ENCODE measurements around the gene ZNF335.
A peak's percentile ranks its signal among the peaks of the same experiment; 100 is the strongest.

The ZNF335 gene

DNA sequence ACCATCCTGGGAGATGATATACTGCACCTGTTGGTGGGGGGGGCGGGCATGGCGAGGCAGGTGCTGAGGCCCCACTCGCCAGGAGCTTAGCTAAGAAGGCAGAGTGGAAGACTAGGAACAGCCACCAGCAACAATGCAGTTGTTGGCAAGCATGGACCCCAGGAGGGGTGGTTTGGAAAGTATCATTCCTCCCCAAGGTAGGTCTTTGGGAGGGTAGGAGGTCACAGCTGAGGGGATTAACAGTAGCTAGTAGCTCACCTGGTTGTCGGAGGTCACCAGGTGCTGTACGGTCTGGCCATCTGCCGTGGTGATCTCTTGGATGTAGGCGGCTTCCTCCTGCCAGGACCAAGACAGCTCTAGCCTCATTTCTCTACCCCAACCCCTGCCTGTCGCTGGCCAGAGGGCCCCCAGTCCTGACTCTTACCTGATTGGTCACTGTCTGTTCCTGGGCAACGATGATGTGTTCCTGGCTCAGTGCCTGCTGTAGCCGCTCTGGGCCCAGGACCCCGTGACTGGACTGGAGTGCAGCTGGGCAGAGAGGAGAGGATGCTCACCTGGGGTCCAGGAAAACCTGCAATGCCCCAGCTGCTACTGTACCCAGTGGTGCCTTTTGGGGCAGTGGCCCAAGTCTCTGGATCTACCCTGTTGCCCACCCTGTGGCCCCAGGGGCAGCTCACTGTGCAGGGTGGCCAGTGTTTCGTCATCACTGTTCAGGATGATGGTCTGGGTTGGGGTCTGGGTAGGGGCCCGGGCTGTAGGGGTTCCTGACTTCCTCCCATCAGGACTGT lies 22.3 kb downstream of the ZNF335 start:
- no peak for DNase-seq

DNA sequence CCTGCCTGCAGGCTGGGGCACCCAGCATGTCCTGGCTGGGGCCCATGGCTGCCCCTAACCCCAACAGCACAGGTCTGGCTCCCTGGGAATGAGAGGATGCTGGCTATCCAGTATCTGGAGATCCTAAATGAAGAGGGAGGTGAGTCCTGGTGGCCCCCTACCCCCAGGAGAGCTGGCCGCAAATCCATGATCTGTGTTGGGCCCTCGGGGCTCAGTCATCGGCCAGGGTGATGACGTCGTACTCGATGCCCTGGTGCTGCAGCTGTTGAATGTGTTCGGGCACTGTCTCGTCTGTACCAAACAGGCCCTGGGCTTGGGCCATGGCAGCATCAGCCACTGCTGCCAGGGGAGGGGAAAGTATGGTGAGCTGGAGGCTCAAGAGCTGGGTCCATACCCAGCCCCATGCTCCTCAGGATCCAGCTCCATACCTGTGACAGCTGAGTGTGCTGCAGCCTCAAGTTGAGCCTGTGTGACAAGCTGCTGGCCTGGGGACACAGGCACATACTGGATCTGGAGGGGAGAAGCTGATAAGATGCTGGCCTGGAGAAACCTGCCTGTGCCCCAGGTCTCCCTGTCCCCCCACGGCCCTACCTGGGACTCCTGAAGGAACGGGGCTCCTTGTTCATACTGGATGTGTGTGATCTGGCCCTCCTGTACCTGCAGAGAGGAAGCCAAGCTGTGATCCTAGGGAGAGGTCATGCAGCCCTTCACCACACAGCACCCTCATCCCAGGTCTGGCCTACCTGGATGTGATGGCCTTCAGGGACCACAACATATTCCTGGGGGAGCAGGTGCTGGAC lies 23.1 kb downstream of the ZNF335 start:
- DNase-seq: no peak

DNA sequence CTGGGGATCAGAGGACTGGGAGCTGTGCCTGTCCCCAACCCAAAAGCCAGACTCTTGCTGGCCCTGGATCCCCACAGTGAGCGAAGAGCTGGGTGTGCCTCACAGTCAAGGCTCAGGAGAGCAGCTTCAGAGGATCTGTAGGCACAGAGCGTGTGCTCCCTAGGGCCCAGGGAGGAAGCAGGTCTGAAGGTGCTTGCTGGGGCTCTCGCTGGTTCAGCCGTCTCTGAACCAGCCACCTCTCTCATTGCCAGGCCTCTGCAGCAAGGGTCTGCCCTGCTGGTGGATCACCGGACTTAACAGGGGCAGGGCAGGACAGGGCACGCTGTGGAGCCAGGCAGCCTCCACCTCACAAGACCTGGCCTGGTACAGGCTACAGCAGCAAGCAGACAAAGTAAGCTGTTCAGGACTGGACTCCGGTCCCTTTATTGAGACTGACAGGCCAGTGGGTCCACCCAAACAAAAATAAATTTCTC lies 23.7 kb downstream of the ZNF335 start:
- DNase-seq: no peak

GRCh38 chr20:45947110-45947866 lies 24.7 kb downstream of the ZNF335 start:
- DNase-seq: no peak

DNA sequence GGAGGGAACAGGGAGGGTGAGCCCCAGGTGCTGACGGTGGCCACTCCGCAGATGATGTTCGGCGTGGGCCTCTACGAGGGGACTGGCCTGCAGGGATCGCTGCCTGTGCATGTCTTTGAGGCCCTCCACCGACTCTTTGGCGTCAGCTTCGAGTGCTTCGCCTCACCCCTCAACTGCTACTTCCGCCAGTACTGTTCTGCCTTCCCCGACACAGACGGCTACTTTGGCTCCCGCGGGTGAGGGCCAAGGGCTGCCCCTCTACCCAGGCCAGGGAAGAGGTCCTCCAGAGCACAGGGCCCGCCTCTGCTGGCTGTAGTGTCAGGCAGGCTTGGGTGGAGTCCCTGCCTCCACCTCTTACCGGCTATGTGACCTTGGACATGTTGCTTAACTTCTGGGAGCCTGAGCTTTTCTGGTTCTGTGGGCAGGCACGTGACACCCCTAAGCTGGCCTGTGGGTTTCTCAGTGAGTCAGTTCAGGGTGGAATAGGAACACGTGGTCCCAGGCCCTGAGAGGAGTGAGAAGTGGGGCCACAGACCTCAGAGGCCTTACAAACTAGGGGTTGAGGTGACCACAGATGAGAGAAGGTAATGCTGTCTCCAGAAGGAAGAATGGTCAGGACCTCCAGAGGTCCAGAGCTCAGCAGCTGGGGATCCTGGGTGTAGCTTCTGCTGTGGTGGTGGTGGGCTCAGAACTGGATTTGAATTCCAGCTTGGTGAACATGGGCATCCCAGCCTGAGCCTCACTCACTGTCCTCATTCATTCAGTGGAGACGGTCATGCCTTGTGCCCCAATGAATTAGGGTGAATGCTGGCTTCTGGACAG lies 25.6 kb downstream of the ZNF335 start:
- DNase-seq: no peak

GRCh38 chr20:45945678-45946148 lies 26.3 kb downstream of the ZNF335 start:
- no peak for DNase-seq

GRCh38 chr20:45944965-45945677 lies 26.9 kb downstream of the ZNF335 start:
- DNase-seq: no peak

- DNase-seq: no peak
Measured at GRCh38 chr20:45944151-45944964, 27.6 kb downstream of the ZNF335 start.

DNA sequence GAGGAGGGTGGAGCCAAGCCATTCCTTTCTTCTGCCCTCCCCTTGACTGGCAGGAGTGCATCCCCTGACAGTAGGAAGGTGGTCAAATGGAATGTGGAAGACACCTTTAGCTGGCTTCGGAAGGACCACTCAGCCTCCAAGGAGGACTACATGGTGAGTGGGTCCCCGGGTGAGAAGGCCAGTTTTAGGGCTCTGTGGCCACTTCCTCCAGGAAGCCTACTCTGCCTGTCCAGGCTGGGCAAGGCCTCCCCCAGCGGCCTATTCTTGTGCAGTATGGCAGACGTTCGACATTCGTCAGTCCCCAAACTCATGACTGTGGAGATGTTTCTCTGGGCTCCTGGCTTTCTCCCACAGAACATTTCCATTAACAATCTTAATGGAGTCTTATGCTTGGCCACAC lies 28.4 kb downstream of the ZNF335 start:
- DNase-seq: no peak

DNA sequence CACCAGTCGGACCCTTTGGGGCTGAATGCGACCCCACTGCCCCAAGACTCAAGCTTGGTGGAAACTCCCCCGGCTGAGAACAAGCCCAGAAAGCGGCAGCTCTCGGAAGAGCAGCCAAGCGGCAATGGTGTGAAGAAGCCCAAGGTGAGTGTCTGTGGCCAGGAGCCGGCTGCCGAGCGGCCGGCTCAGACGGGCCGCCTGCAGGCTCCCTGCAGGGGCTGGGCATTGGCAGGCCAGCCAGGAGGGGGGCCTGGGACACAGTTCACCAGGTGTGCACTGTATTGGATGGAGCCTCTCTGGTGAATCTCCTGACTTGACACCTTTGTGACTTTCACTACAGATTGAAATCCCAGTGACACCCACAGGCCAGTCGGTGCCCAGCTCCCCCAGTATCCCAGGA lies 31.5 kb downstream of the ZNF335 start:
- DNase-seq: no peak

GRCh38 chr20:45940053-45940452 lies 31.9 kb downstream of the ZNF335 start:
- DNase-seq: no peak

- DNase-seq: no peak
Measured at GRCh38 chr20:45938727-45939438, 33.1 kb downstream of the ZNF335 start.

DNA sequence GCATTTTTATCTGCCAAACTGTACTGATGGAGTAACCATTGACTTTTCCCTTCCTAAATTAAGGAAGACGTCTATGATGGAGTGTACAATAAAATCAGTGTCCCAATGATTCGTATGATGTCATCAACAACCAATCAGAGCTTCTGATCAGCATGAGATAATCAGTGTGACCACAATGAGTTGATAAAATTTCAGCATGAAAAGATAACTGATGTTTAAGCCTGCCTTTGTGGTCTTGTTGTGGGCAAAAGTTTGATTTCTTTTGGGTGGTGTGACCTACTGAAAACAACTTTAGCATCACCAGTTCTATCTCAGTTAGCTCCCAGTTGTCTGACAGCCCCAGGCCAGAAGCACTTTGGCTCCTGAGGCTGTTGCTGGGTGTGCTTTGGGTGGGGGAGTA lies 34.2 kb downstream of the ZNF335 start:
- DNase-seq: no peak

- no peak for DNase-seq
Measured at GRCh38 chr20:45935416-45936046, 36.5 kb downstream of the ZNF335 start.

DNA sequence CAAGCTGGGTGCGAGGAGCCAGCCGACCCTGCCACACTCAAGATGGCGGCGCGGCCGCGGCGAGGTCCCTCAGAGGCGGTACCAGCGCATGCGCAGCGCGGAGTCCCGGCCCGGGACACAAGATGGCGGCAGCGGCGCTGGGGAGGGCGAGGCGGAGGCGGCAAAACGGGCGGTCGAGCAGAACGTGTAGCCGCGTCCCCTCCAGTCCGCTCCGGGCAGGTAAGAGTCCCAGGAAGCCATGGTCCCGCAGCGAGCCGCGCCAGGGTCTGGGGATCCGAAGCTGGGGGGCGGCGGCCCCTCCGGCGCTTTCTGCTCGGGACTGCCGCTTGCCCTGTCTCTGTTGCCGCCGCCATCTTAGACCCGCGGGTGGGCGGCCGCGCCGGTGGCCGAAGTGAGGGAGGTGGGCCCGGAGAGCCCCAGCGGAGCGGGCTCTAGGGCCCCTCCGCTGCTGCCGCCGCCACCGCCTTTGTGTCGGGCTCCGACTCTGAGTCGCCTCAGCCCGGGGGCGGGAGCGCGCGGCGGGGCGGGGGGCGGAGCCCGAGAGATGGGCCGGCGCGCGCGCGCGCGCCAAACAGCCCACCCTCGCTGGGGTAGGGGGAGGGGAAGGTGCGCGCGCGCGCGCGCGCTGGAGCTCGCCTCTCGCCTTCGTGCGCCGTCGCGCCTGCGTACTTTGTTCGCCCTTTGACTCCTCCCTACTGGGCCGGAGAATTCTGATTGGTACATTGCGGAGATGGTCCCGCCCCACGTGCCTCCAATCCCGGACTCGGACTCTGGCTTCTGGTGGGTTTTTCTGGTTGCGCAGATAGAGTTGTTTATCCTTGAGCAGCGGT lies 37.2 kb downstream of the ZNF335 start, which contains the start of gene PCIF1:
Gene PCIF1 (plus strand): TSS at position 98 of the 830 bp plus-strand sequence. CDS start 4,317 bp downstream, outside the sequence.
- peak; percentile 98 for DNase-seq

DNA sequence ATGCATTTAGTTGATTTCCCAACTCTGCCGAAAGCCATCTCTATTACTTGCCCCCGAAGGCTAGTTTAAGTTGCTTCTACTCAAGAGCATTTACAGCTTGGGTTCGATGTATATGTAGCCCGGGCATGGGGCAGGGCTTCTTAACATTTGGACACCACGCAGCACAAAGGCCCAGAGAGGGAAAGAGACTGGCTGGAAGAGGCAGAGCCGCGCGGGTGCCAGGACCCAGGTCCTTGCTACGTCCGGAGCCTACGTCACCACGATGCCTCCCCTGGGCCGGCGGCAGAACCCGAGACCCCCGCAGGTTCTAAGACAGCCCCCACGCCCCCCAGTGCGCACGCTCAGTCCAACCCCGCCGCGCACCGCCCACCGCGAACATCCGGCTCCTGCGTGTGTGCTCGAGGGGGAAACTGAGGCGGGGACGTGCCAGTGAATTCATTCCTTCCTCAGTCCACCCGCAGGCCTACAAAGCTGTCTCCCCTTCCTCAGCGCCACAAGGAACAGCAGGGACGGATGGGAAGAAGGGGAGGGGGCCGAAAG lies 37.9 kb downstream of the ZNF335 start:
- no peak for DNase-seq

DNA sequence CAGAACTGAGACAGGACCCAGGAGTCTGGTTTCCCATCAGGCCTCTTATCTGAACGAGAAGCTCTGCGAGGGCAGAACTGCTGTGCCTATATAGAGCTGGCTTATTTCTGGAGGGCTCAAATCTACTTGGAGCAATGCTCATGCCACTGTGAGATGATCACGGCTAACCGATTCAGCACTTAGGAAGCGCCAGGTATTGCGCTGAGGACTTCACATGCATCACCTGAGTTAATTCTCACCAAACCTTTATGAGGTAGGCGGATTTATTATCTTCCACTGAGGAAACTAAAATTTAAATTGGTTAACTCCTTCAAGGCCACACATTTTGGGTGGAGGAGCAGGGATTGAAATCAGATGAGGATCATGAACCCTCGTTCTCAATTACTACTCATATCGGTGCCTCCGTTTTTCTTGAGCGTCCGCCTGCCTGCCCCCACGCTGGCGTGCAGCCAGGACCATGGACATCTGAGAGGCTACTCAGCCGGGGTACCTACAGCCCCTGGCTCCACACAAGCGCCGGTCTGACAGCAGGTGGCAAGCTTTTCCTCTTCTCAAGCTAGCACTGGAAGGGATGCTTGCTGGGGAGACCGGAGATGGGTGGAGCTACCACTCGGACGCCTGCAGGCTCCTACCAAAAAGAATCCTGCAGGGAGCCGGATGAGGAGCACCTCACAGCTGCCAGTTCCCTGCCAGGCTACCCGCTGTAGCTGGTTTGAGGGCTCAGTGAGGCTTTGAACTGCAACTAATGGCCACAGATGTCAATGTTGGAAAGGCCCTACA lies 38.5 kb downstream of the ZNF335 start:
- DNase-seq: peak; percentile 44

Measured in activated CD4-positive, alpha-beta T cell treated with anti-CD3 and anti-CD28 coated beads for 1 hour (primary cell).